ENCODE data around the gene ARL2.

Gene ARL2

DNA sequence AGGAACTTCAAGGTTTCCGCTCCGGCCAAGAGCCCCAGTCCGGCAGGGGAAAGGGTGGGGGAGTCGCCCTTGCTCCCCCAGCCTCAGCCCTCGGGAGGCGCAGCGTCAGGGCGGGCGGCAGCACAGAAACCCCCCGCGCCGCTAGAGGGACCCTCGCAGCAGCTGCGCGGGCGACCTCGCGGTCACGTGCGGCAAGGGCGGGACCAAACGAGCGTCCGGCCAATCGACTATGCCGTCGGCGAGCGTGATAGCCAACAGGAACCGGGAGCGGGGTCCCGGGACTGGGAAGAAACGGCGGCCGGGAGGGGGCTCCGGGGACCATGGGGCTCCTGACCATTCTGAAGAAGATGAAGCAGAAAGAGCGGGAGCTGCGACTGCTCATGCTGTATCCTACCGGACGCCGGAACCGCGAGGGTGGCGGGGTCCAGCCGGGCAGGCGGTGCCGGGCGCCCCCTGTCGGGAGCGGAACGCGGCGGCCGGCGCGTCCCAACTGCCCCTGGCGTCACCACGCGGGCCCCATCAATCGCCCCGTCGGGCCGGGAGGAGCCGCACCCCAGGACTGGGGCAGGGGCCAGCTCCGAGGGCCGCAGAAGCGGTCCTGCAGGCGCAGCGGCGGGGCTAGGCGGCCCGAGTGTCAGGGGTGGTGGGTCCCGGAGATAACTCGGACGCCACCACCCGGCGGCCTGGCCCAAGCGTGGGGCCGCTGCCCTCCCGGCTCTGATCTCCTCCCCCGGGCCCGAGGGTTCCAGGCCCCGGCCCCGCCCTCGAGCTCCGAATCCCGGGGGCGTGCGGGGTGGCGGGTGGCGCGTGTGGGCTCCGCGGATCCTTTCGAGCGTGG lies at the start of gene ARL2 (continued):
- no peak for TF ChIP-seq SCRT1 (tag by site-specific recombination; IDR thresholded peaks at IDR 0.05; ENCODE audit: borderline replicate concordance)
- peak; percentile 59; the same call in 1 of the 2 replicates for TF ChIP-seq ZNF660 (tag by site-specific recombination; IDR thresholded peaks at IDR 0.05)
- peak; percentile 49; the same call in 1 of the 2 replicates for TF ChIP-seq ZNF843 (tag by site-specific recombination; IDR thresholded peaks at IDR 0.05)
- 0 out of 2 replicates have a peak, but pooled peaks have one; percentile 40 for TF ChIP-seq ZIC2 (tag by site-specific recombination; IDR thresholded peaks at IDR 0.05)
- TF ChIP-seq ZNF292 (tag by site-specific recombination; IDR thresholded peaks at IDR 0.05; ENCODE audit: borderline replicate concordance, low read depth) = no peak
- TF ChIP-seq KLF1 (tag by site-specific recombination; IDR thresholded peaks at IDR 0.05) = no peak; the same call in 1 of the 2 replicates
- TF ChIP-seq, protein P1, sequence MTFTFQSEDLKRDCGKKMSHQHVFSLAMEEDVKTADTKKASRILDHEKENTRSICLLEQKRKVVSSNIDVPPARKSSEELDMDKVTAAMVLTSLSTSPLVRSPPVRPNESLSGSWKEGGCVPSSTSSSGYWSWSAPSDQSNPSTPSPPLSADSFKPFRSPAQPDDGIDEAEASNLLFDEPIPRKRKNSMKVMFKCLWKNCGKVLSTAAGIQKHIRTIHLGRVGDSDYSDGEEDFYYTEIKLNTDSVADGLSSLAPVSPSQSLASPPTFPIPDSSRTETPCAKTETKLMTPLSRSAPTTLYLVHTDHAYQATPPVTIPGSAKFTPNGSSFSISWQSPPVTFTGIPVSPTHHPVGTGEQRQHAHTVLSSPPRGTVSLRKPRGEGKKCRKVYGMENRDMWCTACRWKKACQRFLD (tag by site-specific recombination; IDR thresholded peaks at IDR 0.05) = no peak
- no peak for TF ChIP-seq ZNF624 (tag by site-specific recombination; IDR thresholded peaks at IDR 0.05)
- no peak for TF ChIP-seq ZNF521 (tag by site-specific recombination; IDR thresholded peaks at IDR 0.05)
- TF ChIP-seq ZNF112 (tag by site-specific recombination; IDR thresholded peaks at IDR 0.05) = no peak
- TF ChIP-seq MEIS1 (CRISPR knock-in tag; IDR thresholded peaks at IDR 0.05; ENCODE audit: borderline replicate concordance) = no peak
- no peak for TF ChIP-seq ZNF560 (tag by site-specific recombination; IDR thresholded peaks at IDR 0.05; ENCODE audit: borderline replicate concordance)
- no peak for TF ChIP-seq TRIM28 (IDR thresholded peaks at IDR 0.05; ENCODE audit: borderline replicate concordance, low read length)
- no peak for TF ChIP-seq OSR2 (tag by site-specific recombination; IDR thresholded peaks at IDR 0.05)
- no peak for TF ChIP-seq TCF7L2 (IDR thresholded peaks at IDR 0.05; ENCODE audit: borderline replicate concordance, low read depth, low read length)
- TF ChIP-seq, protein P2, sequence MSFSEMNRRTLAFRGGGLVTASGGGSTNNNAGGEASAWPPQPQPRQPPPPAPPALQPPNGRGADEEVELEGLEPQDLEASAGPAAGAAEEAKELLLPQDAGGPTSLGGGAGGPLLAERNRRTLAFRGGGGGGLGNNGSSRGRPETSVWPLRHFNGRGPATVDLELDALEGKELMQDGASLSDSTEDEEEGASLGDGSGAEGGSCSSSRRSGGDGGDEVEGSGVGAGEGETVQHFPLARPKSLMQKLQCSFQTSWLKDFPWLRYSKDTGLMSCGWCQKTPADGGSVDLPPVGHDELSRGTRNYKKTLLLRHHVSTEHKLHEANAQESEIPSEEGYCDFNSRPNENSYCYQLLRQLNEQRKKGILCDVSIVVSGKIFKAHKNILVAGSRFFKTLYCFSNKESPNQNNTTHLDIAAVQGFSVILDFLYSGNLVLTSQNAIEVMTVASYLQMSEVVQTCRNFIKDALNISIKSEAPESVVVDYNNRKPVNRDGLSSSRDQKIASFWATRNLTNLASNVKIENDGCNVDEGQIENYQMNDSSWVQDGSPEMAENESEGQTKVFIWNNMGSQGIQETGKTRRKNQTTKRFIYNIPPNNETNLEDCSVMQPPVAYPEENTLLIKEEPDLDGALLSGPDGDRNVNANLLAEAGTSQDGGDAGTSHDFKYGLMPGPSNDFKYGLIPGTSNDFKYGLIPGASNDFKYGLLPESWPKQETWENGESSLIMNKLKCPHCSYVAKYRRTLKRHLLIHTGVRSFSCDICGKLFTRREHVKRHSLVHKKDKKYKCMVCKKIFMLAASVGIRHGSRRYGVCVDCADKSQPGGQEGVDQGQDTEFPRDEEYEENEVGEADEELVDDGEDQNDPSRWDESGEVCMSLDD (tag by site-specific recombination; IDR thresholded peaks at IDR 0.05) = no peak; the same call in 1 of the 2 replicates
- no peak for TF ChIP-seq ZNF549 (tag by site-specific recombination; IDR thresholded peaks at IDR 0.05)
- 0 out of 2 replicates have a peak, but pooled peaks have one; percentile 54 for TF ChIP-seq ZNF24 (tag by site-specific recombination; IDR thresholded peaks at IDR 0.05)
- TF ChIP-seq SETDB1 (IDR thresholded peaks at IDR 0.05; ENCODE audit: insufficient read length, low read length) = no peak
- TF ChIP-seq ZNF529 (tag by site-specific recombination; IDR thresholded peaks at IDR 0.05; ENCODE audit: insufficient replicate concordance) = no peak
- no peak for TF ChIP-seq KLF10 (tag by site-specific recombination; IDR thresholded peaks at IDR 0.05)
- TF ChIP-seq ZNF677 (tag by site-specific recombination; IDR thresholded peaks at IDR 0.05) = 0 out of 2 replicates have a peak, but pooled peaks have one; percentile 19
- 0 out of 2 replicates have a peak, but pooled peaks have one; percentile 10 for TF ChIP-seq ZNF76 (tag by site-specific recombination; IDR thresholded peaks at IDR 0.05; ENCODE audit: borderline replicate concordance, low read depth)
- TF ChIP-seq ZNF391 (tag by site-specific recombination; IDR thresholded peaks at IDR 0.05; ENCODE audit: borderline replicate concordance, low read depth) = no peak; the same call in 1 of the 2 replicates
- TF ChIP-seq KLF9 (tag by site-specific recombination; IDR thresholded peaks at IDR 0.05; ENCODE audit: low read depth) = peak; percentile 62; the same call in 1 of the 2 replicates
- TF ChIP-seq SP2 (tag by site-specific recombination; IDR thresholded peaks at IDR 0.05) = peak; percentile 76
- TF ChIP-seq ZNF423 (tag by site-specific recombination; IDR thresholded peaks at IDR 0.05) = peak; percentile 55; the same call in 1 of the 2 replicates
- no peak for TF ChIP-seq SCRT2 (tag by site-specific recombination; IDR thresholded peaks at IDR 0.05)
- peak; percentile 88 for TF ChIP-seq ZBTB20 (tag by site-specific recombination; IDR thresholded peaks at IDR 0.05)
- TF ChIP-seq, protein P3, sequence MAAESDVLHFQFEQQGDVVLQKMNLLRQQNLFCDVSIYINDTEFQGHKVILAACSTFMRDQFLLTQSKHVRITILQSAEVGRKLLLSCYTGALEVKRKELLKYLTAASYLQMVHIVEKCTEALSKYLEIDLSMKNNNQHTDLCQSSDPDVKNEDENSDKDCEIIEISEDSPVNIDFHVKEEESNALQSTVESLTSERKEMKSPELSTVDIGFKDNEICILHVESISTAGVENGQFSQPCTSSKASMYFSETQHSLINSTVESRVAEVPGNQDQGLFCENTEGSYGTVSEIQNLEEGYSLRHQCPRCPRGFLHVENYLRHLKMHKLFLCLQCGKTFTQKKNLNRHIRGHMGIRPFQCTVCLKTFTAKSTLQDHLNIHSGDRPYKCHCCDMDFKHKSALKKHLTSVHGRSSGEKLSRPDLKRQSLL (tag by site-specific recombination; IDR thresholded peaks at IDR 0.05) = no peak
- TF ChIP-seq FEZF1 (tag by site-specific recombination; IDR thresholded peaks at IDR 0.05) = no peak
- peak; percentile 35 for TF ChIP-seq IKZF3 (tag by site-specific recombination; IDR thresholded peaks at IDR 0.05)
- peak; percentile 74 for TF ChIP-seq ZXDB (tag by site-specific recombination; IDR thresholded peaks at IDR 0.05)
- TF ChIP-seq, protein P4, sequence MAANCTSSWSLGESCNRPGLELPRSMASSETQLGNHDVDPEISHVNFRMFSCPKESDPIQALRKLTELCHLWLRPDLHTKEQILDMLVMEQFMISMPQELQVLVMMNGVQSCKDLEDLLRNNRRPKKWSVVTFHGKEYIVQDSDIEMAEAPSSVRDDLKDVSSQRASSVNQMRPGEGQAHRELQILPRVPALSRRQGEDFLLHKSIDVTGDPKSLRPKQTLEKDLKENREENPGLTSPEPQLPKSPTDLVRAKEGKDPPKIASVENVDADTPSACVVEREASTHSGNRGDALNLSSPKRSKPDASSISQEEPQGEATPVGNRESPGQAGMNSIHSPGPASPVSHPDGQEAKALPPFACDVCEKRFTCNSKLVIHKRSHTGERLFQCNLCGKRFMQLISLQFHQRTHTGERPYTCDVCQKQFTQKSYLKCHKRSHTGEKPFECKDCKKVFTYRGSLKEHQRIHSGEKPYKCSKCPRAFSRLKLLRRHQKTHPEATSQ (tag by site-specific recombination; IDR thresholded peaks at IDR 0.05) = no peak
- no peak for TF ChIP-seq ZNF366 (tag by site-specific recombination; conservative IDR thresholded peaks at IDR 0.05)
